ENCODE results near the gene ZNF513.
"Not testable (repeated sequence)": the region's sequence is repeated elsewhere in the genome, so short reads cannot be mapped to it uniquely, and the experiment has no call there.

The ZNF513 gene, protein sequence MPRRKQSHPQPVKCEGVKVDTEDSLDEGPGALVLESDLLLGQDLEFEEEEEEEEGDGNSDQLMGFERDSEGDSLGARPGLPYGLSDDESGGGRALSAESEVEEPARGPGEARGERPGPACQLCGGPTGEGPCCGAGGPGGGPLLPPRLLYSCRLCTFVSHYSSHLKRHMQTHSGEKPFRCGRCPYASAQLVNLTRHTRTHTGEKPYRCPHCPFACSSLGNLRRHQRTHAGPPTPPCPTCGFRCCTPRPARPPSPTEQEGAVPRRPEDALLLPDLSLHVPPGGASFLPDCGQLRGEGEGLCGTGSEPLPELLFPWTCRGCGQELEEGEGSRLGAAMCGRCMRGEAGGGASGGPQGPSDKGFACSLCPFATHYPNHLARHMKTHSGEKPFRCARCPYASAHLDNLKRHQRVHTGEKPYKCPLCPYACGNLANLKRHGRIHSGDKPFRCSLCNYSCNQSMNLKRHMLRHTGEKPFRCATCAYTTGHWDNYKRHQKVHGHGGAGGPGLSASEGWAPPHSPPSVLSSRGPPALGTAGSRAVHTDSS

GRCh38 chr2:27380626-27381545 lies at the start of gene ZNF513:
ZNF513 (minus strand) TSS chr2:27380734; CDS start chr2:27380526, 208 bp downstream.
- peak; percentile 92 for DNase-seq

GRCh38 chr2:27428978-27429541 lies 48.5 kb upstream of the ZNF513 start:
- peak; percentile 80 for DNase-seq

DNA sequence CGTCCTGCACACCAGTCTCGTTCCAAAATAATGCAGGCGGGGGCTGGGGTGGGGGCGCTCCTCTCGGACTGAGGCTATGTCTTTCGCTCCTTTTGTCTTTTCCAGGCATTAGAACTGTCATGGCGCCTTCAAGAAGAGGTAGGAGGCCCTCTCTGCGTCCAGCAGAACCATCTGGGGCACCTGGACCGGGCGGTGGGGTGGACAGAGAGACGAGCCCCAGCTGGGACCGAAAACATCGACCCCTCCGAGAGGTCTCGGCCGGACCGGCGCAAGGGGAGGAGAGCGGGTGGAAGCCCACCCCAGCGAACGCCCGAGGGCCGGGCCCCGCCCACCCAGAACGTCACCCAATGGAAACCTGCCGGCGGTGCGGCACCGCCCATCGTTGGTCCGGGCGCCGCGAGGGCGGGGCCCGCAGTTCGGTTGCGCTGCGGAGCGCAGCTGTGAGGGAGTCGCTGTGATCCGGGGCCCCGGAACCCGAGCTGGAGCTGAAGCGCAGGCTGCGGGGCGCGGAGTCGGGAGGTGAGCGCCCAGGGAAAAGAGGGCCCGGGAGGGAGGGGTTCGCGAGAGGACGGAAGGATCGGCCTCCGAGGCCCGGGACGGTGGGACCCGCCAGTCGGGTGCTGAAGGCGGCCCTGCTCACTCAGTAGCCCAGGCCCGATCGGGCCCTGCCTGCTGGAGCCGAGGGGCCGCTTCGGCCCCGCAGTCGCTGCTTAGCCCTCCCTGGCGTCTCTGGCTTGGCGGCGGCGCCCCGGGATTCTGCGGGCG lies 47.9 kb upstream of the ZNF513 start, which contains the start of gene NRBP1:
TSS of gene NRBP1 (plus strand) at position 419 of the 765 bp plus-strand sequence. CDS start 4,643 bp downstream, outside the sequence.
- DNase-seq: peak; percentile 91

DNA sequence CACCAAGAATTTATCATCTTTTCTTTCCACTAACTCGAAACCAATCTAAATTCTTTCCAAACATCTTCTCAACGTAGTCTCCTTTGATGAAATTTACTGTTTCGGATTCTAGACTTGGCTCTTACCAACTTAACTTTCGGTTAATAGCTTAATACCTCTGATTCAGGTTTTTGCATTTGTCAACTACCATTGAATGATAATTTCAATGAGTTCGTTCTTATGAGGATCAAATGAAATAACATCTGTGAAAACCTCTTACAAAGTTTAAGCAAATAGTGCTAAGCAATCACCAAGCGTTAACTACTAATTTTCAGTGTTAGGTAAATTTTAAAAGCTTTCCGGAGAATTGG lies 47.3 kb upstream of the ZNF513 start:
- DNase-seq: no peak

GRCh38 chr2:27425039-27425438 lies 44.5 kb upstream of the ZNF513 start:
- DNase-seq: not testable (repeated sequence)

- no peak for DNase-seq
These were observed 42.4 kb upstream of the ZNF513 start for GRCh38 chr2:27422958-27423357.

DNA sequence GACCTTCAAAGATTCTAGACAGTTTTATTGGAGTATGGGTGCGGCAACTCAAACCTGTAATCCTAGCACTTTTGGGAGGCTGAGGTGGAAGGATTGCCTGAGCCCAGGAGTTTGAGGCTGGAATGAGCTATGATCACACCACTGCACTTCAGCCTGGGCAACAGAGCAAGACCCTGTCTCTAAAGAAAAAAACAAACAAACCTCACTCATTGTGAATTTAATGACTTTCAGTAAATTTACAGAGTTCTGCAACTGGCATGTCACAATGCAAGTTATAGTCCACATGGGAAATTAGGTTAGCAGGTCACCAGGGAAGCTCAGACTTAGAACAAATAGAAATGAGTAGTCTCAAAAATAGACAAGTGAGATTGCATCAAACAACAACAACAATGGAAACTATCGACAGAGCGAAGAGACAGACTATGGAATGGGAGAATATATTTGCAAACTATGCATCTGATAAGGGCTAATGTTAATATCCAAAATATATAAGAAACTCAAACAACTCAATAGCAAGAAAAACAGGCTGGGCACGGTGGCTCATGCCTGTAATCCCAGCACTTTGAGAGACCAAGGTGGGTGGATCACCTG lies 41.2 kb upstream of the ZNF513 start:
- no peak for DNase-seq

GRCh38 chr2:27420996-27421395 lies 40.5 kb upstream of the ZNF513 start:
- DNase-seq: no peak

DNA sequence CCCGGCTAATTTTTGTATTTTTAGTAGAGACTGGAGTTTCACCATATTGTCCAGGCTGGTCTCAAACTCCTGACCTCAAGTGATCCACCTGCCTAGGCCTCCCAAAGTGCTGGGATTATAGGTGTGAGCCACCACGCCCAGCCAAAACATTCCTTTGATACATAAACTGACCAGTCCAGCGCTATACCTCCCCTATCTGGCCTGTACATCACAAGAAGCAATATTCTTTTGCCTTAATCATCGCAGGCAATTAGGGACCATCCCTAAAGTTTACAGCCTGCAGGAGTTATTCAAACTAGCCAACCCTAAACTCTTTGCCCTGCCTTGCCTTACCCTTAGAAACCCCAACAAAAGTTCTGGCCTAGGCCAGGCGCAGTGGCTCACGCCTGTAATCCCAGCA lies 35.6 kb upstream of the ZNF513 start:
- DNase-seq: no peak

- no peak for DNase-seq
These were observed 32.1 kb upstream of the ZNF513 start for GRCh38 chr2:27412419-27413152.

- peak; percentile 96 for DNase-seq
These were observed 29.0 kb upstream of the ZNF513 start, which contains the start of gene PPM1G for GRCh38 chr2:27409321-27410073. PPM1G (minus strand) TSS chr2:27409591; CDS start chr2:27409422, 169 bp downstream.

- no peak for DNase-seq
These were observed 28.2 kb upstream of the ZNF513 start for GRCh38 chr2:27408601-27409320.

GRCh38 chr2:27407798-27408491 lies 27.4 kb upstream of the ZNF513 start:
- DNase-seq: no peak

- no peak for DNase-seq
These were observed 20.0 kb upstream of the ZNF513 start for GRCh38 chr2:27400348-27401135.

GRCh38 chr2:27398962-27399361 lies 18.4 kb upstream of the ZNF513 start:
- DNase-seq: no peak

GRCh38 chr2:27393225-27393624 lies 12.7 kb upstream of the ZNF513 start:
- DNase-seq: no peak

GRCh38 chr2:27390822-27391679 lies 10.5 kb upstream of the ZNF513 start:
- peak; percentile 67 for DNase-seq

Measured in CD4-positive, alpha-beta T cell treated with Interleukin-12 subunit alpha and Interleukin-12 subunit beta, for 1 hour (primary cell).